ENCODE measurements around the gene OR3A2.
"Not testable (repeated sequence)": the region's sequence is repeated elsewhere in the genome, so short reads cannot be mapped to it uniquely, and the experiment has no call there.

OR3A2 gene

DNA sequence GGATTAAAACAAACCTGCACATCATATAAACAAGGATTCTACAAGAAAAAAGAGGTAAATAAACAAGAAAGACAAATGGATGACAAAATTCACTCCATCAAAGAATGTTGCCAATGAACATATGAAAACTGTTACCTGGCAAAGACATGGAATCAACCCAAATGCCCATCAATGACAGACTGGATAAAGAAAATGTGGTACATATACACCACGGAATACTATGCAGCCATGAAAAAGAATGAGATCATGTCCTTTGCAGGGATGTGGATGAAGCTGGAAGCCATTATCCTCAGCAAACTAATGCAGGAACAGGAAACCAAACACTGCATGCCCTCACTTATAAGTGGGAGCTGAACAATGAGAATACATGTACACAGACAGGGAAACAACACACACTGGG is 92.6 kb downstream of the OR3A2 start:
- not testable (repeated sequence) for DNase-seq (ENCODE audit: low read depth)

DNA sequence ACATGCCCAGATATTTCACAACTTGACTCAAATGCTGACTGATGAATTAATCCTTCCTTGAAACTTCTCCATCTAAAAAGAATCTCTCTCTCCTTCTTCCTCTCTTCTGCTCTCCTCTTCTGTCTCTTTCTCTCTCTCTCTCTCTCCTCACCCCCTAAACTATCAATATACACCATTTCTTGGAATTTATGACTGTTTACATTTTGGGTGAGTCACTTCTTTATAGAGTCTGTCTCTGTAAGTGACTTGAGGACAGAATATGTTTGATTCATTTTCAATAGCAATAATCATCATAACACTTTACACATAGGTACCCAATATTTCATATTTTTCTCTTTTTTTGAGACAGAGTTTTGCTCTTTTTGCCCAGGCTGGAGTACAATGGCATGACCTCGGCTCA is 103.2 kb downstream of the OR3A2 start:
- DNase-seq (ENCODE audit: low read depth) = no peak

DNA sequence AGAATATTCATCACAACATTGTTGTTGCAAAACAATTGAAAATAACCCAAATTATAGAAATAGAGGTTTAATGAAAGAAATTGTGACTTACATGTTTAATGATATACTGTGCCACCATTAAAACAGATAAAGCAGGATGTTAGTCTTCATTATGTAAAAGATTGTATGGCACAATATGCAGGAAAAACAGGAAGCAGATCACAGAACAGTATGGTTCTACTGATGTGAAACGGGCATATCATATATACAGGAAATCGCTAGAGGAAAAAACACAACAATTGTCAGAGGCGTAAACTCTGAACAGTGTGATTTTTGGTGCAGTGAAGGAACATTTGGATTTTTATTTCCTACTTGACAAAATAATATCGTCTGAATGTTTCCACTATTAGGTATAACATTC is 110.0 kb downstream of the OR3A2 start:
- DNase-seq (ENCODE audit: low read depth) = no peak

- DNase-seq (ENCODE audit: low read depth) = no peak
These were observed 114.8 kb downstream of the OR3A2 start for GRCh38 chr17:3271072-3271848.

DNA sequence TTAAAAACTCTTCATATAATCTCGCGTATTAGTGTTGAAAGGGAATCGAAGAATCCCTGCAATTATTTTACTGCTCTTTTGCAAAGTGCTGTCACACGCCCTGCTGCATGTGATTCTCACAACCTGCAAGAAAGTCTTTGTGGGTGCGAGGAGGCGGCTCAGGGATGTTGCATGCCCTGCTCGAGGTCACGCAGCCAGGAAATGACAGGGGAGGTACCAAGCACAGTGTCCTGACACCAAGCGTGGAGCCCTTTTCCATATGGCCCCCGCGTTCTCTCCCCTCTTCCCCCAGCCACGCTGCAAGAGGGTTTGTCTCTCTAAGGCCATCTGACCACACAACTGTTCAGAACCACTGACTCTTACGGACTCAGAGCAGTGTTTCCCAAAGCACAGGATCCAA is 125.5 kb downstream of the OR3A2 start:
- DNase-seq (ENCODE audit: low read depth) = no peak

DNA sequence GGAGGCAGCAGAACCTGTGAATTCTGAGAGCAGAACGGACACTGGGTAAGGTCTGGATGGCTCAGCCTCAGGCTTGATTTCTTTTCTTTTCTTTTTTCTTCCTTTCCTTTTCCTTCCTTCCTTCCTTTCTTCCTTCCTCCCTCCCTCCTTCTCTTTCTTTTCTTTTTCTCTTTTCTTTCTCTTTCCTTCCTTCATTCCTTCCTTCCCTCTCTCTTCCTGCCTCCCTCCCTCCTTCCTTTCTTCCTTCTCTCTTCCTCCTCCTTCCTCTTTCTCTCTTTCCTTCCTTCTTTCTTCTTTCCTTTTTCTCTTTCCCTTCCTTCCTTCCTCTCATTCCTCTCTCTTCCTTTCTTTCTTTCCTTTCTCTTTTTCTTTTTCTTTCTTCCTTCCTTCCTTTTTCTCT is 125.9 kb downstream of the OR3A2 start:
- DNase-seq (ENCODE audit: low read depth) = no peak

- DNase-seq (ENCODE audit: low read depth) = no peak
These were observed 129.5 kb downstream of the OR3A2 start for GRCh38 chr17:3256575-3256974.

DNA sequence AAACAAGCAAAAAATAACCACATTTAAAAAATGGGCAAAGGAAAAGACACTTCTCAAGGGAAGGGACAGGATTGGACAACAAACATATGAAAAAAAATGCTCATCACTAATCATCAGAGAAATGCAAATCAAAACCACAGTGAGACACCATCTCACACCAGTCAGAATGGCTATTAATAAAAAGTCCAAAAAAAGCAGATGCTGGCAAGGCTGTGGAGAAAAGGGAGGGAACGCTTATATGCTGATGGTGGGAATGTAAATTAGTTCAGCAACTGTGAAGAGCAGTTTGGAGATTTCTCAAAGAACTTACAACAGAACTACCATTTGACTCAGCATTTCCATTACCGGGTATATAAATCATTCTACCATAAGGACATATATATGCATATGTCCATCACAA is 137.1 kb downstream of the OR3A2 start:
- DNase-seq (ENCODE audit: low read depth) = not testable (repeated sequence)

- not testable (repeated sequence) for DNase-seq (ENCODE audit: low read depth)
These were observed 141.3 kb downstream of the OR3A2 start for GRCh38 chr17:3244841-3245240.

DNA sequence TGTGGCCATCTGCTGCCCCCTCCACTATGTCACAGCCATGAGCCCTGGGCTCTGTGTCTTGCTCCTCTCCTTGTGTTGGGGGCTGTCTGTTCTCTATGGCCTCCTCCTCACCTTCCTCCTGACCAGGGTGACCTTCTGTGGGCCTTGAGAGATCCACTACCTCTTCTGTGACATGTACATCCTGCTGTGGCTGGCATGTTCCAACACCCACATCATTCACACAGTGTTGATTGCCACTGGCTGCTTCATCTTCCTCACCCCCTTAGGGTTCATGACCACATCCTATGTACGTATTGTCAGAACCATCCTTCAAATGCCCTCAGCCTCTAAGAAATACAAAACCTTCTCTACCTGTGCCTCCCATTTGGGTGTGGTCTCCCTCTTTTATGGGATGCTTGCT is 145.1 kb downstream of the OR3A2 start:
- DNase-seq (ENCODE audit: low read depth) = not testable (repeated sequence)

GRCh38 chr17:3238685-3239084 is 147.4 kb downstream of the OR3A2 start:
- not testable (repeated sequence) for DNase-seq (ENCODE audit: low read depth)

DNA sequence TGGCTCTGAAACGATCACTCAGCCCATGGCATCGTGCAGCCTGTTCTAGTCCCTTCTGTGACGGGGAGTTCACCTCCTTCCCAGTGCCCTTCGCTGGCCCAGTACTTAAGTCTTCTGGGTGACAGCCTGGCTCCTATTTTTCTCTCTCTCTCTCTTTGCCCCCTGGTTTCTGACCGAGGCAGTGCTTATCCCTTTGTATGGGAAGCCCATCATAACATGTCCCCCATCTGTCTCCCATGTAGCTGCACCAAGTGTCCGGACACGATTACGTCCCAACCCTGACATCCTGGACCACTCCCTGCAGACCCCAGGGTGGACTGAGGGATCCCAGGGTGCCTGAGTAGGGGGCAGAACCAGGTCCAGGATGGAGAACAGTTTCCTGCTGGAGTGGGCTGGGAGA is 153.8 kb downstream of the OR3A2 start:
- DNase-seq (ENCODE audit: low read depth) = not testable (repeated sequence)
